SU-DHL-6 (cell line): ENCODE results near the gene OR52R1.
"Not testable (repeated sequence)": the region's sequence is repeated elsewhere in the genome, so short reads cannot be mapped to it uniquely, and the experiment has no call there.

ENCODE experiments used
- EZH2phosphoT487 ChIP-seq: fragments of 200-600 bp; sonication (generic), shearing (Covaris generic); conservative IDR thresholded peaks from 2 replicates; pipeline ENCODE4 v1.6.1; 2018; ENCODE audit warnings: mild to moderate bottlenecking, antibody characterized with exemption, low read length, moderate library complexity, mixed read lengths
- TF ChIP-seq, protein P1 (sequence below): fragments of 200-600 bp; sonication (generic); IDR thresholded peaks from one replicate; pipeline ENCODE4 v1.5.1; 2017; ENCODE audit warnings: antibody characterized with exemption, mild to moderate bottlenecking, low read length, moderate library complexity; ENCODE audit not compliant: insufficient read depth, poor library complexity, severe bottlenecking

DNA sequence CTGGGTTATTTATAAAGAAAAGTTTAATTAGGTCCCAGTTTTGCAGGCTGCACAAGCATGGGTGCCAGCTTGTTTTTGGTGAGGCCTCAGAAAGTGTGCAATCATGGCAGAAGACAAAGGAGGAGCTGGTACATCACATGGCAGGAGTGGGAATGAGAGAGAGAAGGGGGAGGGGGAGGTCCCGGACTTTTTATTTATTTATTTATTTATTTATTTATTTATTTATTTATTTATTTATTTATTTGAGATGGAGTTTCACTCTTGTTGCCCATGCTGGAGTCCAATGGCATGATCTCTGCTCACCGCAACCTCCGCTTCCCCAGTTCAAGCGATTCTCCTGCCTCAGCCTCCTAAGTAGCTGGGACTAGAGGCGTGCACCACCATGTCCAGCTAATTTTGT lies 2.9 kb downstream of the OR52R1 start:
- TF ChIP-seq, protein P1, sequence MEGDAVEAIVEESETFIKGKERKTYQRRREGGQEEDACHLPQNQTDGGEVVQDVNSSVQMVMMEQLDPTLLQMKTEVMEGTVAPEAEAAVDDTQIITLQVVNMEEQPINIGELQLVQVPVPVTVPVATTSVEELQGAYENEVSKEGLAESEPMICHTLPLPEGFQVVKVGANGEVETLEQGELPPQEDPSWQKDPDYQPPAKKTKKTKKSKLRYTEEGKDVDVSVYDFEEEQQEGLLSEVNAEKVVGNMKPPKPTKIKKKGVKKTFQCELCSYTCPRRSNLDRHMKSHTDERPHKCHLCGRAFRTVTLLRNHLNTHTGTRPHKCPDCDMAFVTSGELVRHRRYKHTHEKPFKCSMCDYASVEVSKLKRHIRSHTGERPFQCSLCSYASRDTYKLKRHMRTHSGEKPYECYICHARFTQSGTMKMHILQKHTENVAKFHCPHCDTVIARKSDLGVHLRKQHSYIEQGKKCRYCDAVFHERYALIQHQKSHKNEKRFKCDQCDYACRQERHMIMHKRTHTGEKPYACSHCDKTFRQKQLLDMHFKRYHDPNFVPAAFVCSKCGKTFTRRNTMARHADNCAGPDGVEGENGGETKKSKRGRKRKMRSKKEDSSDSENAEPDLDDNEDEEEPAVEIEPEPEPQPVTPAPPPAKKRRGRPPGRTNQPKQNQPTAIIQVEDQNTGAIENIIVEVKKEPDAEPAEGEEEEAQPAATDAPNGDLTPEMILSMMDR: not testable (repeated sequence)
- TF ChIP-seq EZH2phosphoT487: not testable (repeated sequence)
